ENCODE results near the gene LILRA2. TPM values are rescaled to one million over a fixed set of nuclear protein-coding genes. Genes with fewer than 3 reads are reported as not detected.

Gene LILRA2
- total RNA-seq, 1 experiment from 2014 or later, result not detected

- H4K5ac ChIP-seq (ENCODE audit: insufficient read length, low read depth, low read length), result no peak overlapping the region
- H2BK12ac ChIP-seq (ENCODE audit: insufficient read length, low read depth, low read length), result no peak overlapping the region
- H4K20me1 ChIP-seq (ENCODE audit: control insufficient read depth, insufficient read depth, insufficient read length), result no peaks in the 10 kb centered on the region
- H3K4me2 ChIP-seq (ENCODE audit: insufficient read depth, insufficient read length, low read length), result no peak overlapping the region
- H3T11ph ChIP-seq (ENCODE audit: low read length), result no peak overlapping the region
- Mint-ChIP-seq H3K27me3 (ENCODE audit: low read depth) (peaks cover 3% of the 10 kb centered on the region; the same call in 1 of the 2 replicates), H3K27ac (no peak overlapping the region), H3K36me3 (ENCODE audit: insufficient read depth in 1 of 3, low read depth in 3 of 3) (peaks cover 2 to 34% (median 6%) of the 10 kb centered on the region in 3 experiments; a peak in 5 of 7 replicates), H3K4me3 (no peak overlapping the region), H3K9me3 (peaks cover 84 to 87% of the 10 kb centered on the region in 2 experiments), H3K4me1 (no peaks in the 10 kb centered on the region)
- H3K9me3 ChIP-seq (ENCODE audit: control insufficient read depth, low read depth, low read length), result peaks cover 56% of the 10 kb centered on the region
- H2AK5ac ChIP-seq (ENCODE audit: insufficient read length, low read length), result no peak overlapping the region
- H3K23ac ChIP-seq (ENCODE audit: insufficient read length, low read depth, low read length), result no peak overlapping the region
- no peak overlapping the region for H2BK20ac ChIP-seq (ENCODE audit: low read depth, low read length, poor library complexity, severe bottlenecking)
- H2BK5ac ChIP-seq (ENCODE audit: insufficient read length, low read length), result no peak overlapping the region
- no peak overlapping the region for H2AFZ ChIP-seq (ENCODE audit: low read length)
- no peak overlapping the region for H3K56ac ChIP-seq (ENCODE audit: insufficient read length, low read depth, low read length)
- no peaks in the 10 kb centered on the region for H3K23me2 ChIP-seq (ENCODE audit: insufficient read length, low read depth, low read length, poor library complexity, severe bottlenecking)
- no peaks in the 10 kb centered on the region for H3K79me2 ChIP-seq (ENCODE audit: insufficient read depth, low read length)
- H3K27me3 ChIP-seq (ENCODE audit: insufficient read depth, low read length), result no peaks in the 10 kb centered on the region
- H4K8ac ChIP-seq (replicated peaks; ENCODE audit: insufficient read length, low read depth, low read length), result no peak overlapping the region
- no CpG with 5 or more reads among the region's 1 CpG for WGBS (ENCODE audit: extremely low coverage, insufficient read length, low lambda C conversion rate)
- no peaks in the 10 kb centered on the region for H3K79me1 ChIP-seq (ENCODE audit: insufficient read depth, low read depth, low read length, poor library complexity, severe bottlenecking)
- no peaks in the 10 kb centered on the region for H3K4me1 ChIP-seq (ENCODE audit: insufficient read depth, low read length)
- H3K14ac ChIP-seq (ENCODE audit: insufficient read depth, low read length), result no peak overlapping the region
- no peak for TF ChIP-seq CTCF (conservative IDR thresholded peaks at IDR 0.05)
- H2BK15ac ChIP-seq (ENCODE audit: low read depth, low read length), result no peak overlapping the region
- DNase-seq, result no peak
- no peak overlapping the region for H3K4ac ChIP-seq (ENCODE audit: low read depth, low read length)
- no peak overlapping the region for H2BK120ac ChIP-seq (ENCODE audit: low read depth, low read length, poor library complexity, severe bottlenecking)
- no peak overlapping the region for H3K9ac ChIP-seq (ENCODE audit: extremely low read depth, insufficient read length, low read length)
- no peak overlapping the region for H4K91ac ChIP-seq (ENCODE audit: insufficient read length, low read depth, low read length)
- no peak overlapping the region for H3K27ac ChIP-seq (ENCODE audit: insufficient read length, low read depth, low read length)
- no peak overlapping the region for H3K18ac ChIP-seq (ENCODE audit: insufficient read length, low read depth, low read length)
These were observed 41.1 kb downstream of the LILRA2 start for GRCh38 chr19:54614726-54615125.
